Ovary (tissue), 9 donors: ENCODE measurements around the gene MYOC. TPM values are rescaled to one million over a fixed set of nuclear protein-coding genes. Genes with fewer than 3 reads are reported as not detected.

Experiments used
- DNase-seq, 5 donors: peaks; one replicate each; pipeline ENCODE4 v3.0.0-alpha.2; 2019 to 2020
- H3K27ac ChIP-seq, 2 donors: fragments of 200-600 bp; one replicate each; pipeline versions ENCODE4 v1.5.1 to v1.8.0; 2019 to 2022
- H3K27me3 ChIP-seq: fragments of 200-600 bp; one replicate; pipeline ENCODE4 v1.8.0; 2022
- H3K36me3 ChIP-seq: fragments of 200-600 bp; sonication (generic); one replicate; pipeline ENCODE4 v1.5.1; 2019
- H3K4me1 ChIP-seq: one replicate; pipeline ENCODE4 v1.8.1; 2013; ENCODE audit warnings: mild to moderate bottlenecking, moderate library complexity; ENCODE audit not compliant: insufficient read depth
- H3K4me3 ChIP-seq: fragments of 200-600 bp; sonication (generic); one replicate; pipeline ENCODE4 v1.5.1; 2017
- H3K9me3 ChIP-seq, 2 donors: fragments of 200-600 bp in 1 of 2; sonication (generic) in 1 of 2; one replicate each; pipeline versions ENCODE4 v1.5.1 to v1.8.1; 2013 to 2019; ENCODE audit warnings: mild to moderate bottlenecking in 1 of 2, moderate library complexity in 1 of 2
- EP300 ChIP-seq: sonication (generic); formaldehyde crosslinking; IDR thresholded peaks from one replicate; pipeline ENCODE4 v1.6.1; 2017; ENCODE audit warnings: antibody characterized with exemption
- POLR2A ChIP-seq: fragments of 450-650 bp; IDR thresholded peaks from one replicate; pipeline ENCODE4 v1.6.1; 2017; ENCODE audit warnings: antibody characterized with exemption, mild to moderate bottlenecking, moderate library complexity
- WGBS, 3 donors: extraction: QIAGEN DNeasy Blood & Tissue Kit in 1 of 3; methylation state at CpG; one replicate each; pipeline versions ENCODE4 v1.1.5 to v1.1.7; 2013 to 2017; 5-methylcytosine and 5-hydroxymethylcytosine counted together
- intact Hi-C, 4 donors: fragments of 100-400 bp; cut with DNase I; formaldehyde crosslinking; loops; one replicate each; pipeline versions ENCODE4 v1.11.0 to v1.15.1; 2022 to 2023
- polyA plus RNA-seq, 2 donors: library from polyadenylated mRNA; stranded (reverse); fragments of 200-250 nt in 1 of 2; fragments of 350-450 nt in 1 of 2; fragmentation: Illumina TruSeq in 1 of 2; extraction: RNeasy Lipid Tissue Mini Kit (QIAGEN cat#74804) in 1 of 2; gene quantifications; one replicate each; pipeline ENCODE4 v1.2.3, GENCODE V29; 2013 to 2014
- total RNA-seq, 7 donors: library from RNA; depleted of rRNA in 2 of 7; stranded (reverse); fragments of >200 nt in 2 of 7; fragmentation: NEBNext Ultra II Directional in 3 of 7; extraction: Animal tissue kit (Norgen Biotek cat#: 25700) in 3 of 7; gene quantifications; one replicate each; pipeline versions ENCODE4 v1.1.0 to v1.2.4, GENCODE V29; 2016 to 2023
- TF ChIP-seq, protein P1 (sequence below), 3 donors: fragments of 450-650 bp in 2 of 3; fragments of 200-600 bp in 1 of 3; IDR thresholded peaks; one replicate each; pipeline versions ENCODE4 v1.5.1 to v1.8.0; 2016 to 2022; ENCODE audit warnings: antibody characterized with exemption in 3 of 3, mild to moderate bottlenecking in 1 of 3
- donor health status: DM: no; HTN: no; CAD: no; lungs with moderate emphysema.
- donor health status: DM: no; HTN: no; CAD: no.
- donor health status: Bipolar disorder and iron deficiency.
- donor health status: DM: yes; HTN: yes; CAD: no.
- donor health status: DM: no; HTN: no; CAD: no.
- donor health status: DM: yes; HTN: yes; CAD: no.

Gene MYOC
- total and polyA plus RNA-seq, 9 donors = 0.56 to 9.4 (median 1.1) TPM; not detected in 1

DNA sequence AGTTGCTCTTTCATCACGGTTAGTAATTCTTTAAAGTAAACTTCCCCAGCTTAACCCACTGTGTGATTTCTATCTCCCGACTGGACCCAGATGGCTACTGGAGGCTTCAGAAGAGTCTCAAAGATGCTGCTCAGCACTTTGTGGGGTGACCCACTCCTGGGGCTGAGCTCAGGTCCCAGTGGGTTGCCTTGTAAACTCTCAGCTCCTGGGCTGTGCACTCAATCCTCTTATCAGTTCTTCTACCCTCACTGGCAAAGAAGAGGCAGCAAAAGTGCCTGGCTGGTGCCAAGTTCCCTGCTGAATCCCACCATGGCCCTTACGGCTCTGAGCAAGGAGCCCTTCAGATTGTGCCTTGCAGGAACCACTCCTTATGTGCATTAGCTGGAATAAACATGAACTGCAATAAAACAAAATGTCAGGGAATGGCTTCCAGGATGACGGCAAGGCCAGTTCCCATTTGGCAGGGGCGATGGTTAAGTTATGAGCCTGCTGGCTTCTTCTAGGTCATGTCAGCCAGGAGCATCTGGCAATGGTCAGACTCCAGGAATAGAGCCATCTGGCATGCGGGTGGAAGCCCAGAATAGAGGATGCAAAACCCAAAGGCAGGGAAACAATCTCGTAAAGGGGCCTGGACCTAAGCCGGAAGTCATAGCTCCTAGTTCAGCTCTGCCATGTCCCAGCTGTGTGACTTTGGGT lies 6.8 kb downstream of the MYOC start:
- H3K27ac ChIP-seq = peak overlapping the region; percentile 28 to 54
- H3K4me1 ChIP-seq = peaks cover 8% of the 10 kb centered on the region
- no peaks in the 10 kb centered on the region for H3K27me3 ChIP-seq
- TF ChIP-seq EP300 (no peak), POLR2A (no peak)
- TF ChIP-seq, protein P1, sequence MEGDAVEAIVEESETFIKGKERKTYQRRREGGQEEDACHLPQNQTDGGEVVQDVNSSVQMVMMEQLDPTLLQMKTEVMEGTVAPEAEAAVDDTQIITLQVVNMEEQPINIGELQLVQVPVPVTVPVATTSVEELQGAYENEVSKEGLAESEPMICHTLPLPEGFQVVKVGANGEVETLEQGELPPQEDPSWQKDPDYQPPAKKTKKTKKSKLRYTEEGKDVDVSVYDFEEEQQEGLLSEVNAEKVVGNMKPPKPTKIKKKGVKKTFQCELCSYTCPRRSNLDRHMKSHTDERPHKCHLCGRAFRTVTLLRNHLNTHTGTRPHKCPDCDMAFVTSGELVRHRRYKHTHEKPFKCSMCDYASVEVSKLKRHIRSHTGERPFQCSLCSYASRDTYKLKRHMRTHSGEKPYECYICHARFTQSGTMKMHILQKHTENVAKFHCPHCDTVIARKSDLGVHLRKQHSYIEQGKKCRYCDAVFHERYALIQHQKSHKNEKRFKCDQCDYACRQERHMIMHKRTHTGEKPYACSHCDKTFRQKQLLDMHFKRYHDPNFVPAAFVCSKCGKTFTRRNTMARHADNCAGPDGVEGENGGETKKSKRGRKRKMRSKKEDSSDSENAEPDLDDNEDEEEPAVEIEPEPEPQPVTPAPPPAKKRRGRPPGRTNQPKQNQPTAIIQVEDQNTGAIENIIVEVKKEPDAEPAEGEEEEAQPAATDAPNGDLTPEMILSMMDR (IDR thresholded peaks at IDR 0.05) = no peak
- intact Hi-C loops = loop anchor here in 3 of 4 donors (5.0 to 10.0 kb wide), 4 partner anchors 69 to 339 kb away; partner anchors contain the start of gene PRRC2C (in 1 of the 3)
- H3K4me3 ChIP-seq = no peak overlapping the region
- DNase-seq = peak; percentile 61 to 82 (median 70)
- H3K9me3 ChIP-seq = no peaks in the 10 kb centered on the region
- WGBS, 3 donors = 5 to 17% (median 11%) methylated on average over 8 of the region's 8 CpGs
- no peaks in the 10 kb centered on the region for H3K36me3 ChIP-seq

DNA sequence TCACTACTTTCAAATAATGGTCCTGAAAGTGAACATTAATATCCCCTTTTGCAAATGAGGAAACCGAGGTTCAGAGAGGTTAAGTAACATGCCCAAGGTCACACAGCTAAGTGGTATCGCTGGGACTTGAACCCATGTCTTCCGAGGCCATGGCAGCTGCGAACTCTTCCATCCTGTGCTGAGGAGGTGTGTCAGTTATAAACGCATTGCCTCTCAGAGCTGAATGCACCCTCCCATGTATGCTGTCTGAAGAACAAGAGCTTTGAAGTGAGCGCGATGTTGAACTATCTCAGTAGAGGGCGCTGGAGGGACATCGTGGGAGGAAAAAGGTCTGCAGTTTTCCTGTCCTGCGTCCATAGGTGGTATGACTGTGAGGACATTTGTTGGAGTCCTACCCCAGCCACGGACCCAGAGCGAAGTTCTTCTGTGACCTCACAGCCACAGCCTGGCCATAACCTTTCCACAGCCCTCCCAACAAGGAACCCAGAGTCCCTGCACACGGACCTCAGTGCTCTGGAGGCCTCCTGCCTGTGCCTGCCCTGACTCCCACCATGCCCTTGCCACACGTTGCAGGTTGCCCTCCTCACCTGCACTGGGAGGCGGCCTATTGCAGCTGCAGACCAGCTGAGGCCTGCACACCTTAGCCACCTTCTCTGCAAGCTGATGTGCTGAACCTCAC lies 7.5 kb downstream of the MYOC start:
- H3K4me1 ChIP-seq = peaks cover 8% of the 10 kb centered on the region
- DNase-seq = peak; percentile 69 to 86 (median 76)
- H3K4me3 ChIP-seq = no peak overlapping the region
- H3K27me3 ChIP-seq = no peaks in the 10 kb centered on the region
- no peaks in the 10 kb centered on the region for H3K9me3 ChIP-seq
- intact Hi-C loops = loop anchor here in 3 of 4 donors (5.0 to 10.0 kb wide), 5 partner anchors 70 to 340 kb away; partner anchors contain the start of gene PRRC2C (in 1 of the 3)
- H3K36me3 ChIP-seq = no peaks in the 10 kb centered on the region
- TF ChIP-seq, protein P1 (IDR thresholded peaks at IDR 0.05) = peak; percentile 46 to 77 (median 57)
- TF ChIP-seq POLR2A (no peak), EP300 (no peak)
- 10 to 14% (median 14%) methylated on average over 13 to 15 of the region's 15 CpGs for WGBS, 3 donors
- H3K27ac ChIP-seq = peak overlapping the region; percentile 28 to 54

DNA sequence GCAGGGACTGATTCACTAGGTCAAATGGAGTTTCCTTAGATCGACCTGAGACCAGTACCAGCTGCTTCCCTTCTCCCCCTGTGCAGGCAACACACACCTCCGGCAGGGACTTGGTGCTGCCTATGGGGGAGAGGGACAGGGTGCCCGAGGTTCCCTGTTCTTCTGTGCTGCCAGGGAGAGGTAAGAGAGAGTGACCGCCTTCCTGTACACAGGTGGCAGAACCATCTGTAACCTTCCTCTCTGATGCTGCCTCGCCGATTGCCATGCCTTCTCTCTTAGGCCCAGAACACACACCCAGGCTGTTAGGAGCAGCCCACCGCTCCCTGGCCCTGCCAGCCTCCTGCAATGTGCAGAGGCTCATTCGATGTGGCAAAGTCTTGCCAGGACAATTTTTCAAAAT lies 9.3 kb downstream of the MYOC start:
- DNase-seq = no peak
- no peaks in the 10 kb centered on the region for H3K36me3 ChIP-seq
- no peak overlapping the region for H3K27ac ChIP-seq
- no peaks in the 10 kb centered on the region for H3K9me3 ChIP-seq
- TF ChIP-seq, protein P1 (IDR thresholded peaks at IDR 0.05) = no peak
- TF ChIP-seq EP300 = no peak
- TF ChIP-seq POLR2A = no peak
- intact Hi-C loops = loop anchor here in 3 of 4 donors (5.0 to 10.0 kb wide), 4 partner anchors 72 to 342 kb away; partner anchors contain the start of gene PRRC2C (in 1 of the 3)
- H3K4me3 ChIP-seq = no peak overlapping the region
- H3K27me3 ChIP-seq = no peaks in the 10 kb centered on the region
- WGBS, 3 donors = 80 to 90% (median 87%) methylated on average over 8 of the region's 8 CpGs
- peaks cover 8% of the 10 kb centered on the region for H3K4me1 ChIP-seq

DNA sequence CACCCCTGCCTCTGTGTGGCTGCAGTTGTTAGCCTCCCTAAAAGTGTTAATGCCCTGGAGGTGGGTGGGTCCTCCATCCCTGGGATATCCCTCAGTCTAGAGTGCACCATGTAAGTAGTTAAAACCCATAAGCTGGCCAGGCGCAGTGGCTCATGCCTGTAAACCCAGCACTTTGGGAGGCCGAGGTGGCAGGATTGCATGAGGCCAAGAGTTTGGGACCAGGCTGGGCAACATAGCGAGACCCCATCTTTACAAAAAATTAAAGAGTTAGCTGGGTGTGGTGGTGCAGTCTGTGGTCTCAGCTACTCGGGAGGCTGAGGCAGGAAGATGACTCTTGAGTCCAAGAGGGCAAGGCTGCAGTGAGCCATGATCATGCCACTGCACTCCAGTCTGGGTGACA lies 10.3 kb downstream of the MYOC start:
- no peak overlapping the region for H3K27ac ChIP-seq

More for the DNA sequence above, 10.3 kb downstream of the MYOC start:
- Histone ChIP-seq H3K27me3 (no peaks in the 10 kb centered on the region), H3K4me3 (no peak overlapping the region), H3K4me1 (peaks cover 8% of the 10 kb centered on the region), H3K9me3 (no peaks in the 10 kb centered on the region), H3K36me3 (no peaks in the 10 kb centered on the region)
- intact Hi-C loops = loop anchor here in 3 of 4 donors (5.0 to 10.0 kb wide), 4 partner anchors 73 to 343 kb away; partner anchors contain the start of gene PRRC2C (in 1 of the 3)
- DNase-seq = no peak
- WGBS, 3 donors = 91 to 93% (median 92%) methylated on average over 4 of the region's 4 CpGs
- no peak for TF ChIP-seq POLR2A
- no peak for TF ChIP-seq EP300
